Endothelial cell of umbilical vein (primary cell): ENCODE measurements around the gene ZBTB44.

ENCODE experiments used
- EZH2 ChIP-seq: IDR thresholded peaks from 2 replicates; pipeline ENCODE4 v1.6.1; 2012; ENCODE audit warnings: borderline replicate concordance, low read depth, mild to moderate bottlenecking, moderate library complexity, low read length, inconsistent platforms; ENCODE audit not compliant: severe bottlenecking
- MYC ChIP-seq: IDR thresholded peaks from one replicate; pipeline ENCODE4 v1.6.1; 2011; ENCODE audit warnings: mild to moderate bottlenecking, low read depth, low read length
- POLR2A ChIP-seq: IDR thresholded peaks from 2 replicates; pipeline ENCODE4 v1.6.1; 2012; ENCODE audit warnings: low read depth, mild to moderate bottlenecking, control low read depth, low read length
- TF ChIP-seq, protein P1 (sequence below), 2 donors: IDR thresholded peaks; 1 replicate in 1 of 2; 2 replicates in 1 of 2; pipeline ENCODE4 v1.5.1; 2011; ENCODE audit warnings: low read length in 2 of 2, mild to moderate bottlenecking in 2 of 2, moderate library complexity in 2 of 2, control low read depth in 1 of 2, inconsistent platforms in 1 of 2, low read depth in 1 of 2; ENCODE audit not compliant: insufficient read depth in 1 of 2; ENCODE audit errors: extremely low read depth in 1 of 2

DNA sequence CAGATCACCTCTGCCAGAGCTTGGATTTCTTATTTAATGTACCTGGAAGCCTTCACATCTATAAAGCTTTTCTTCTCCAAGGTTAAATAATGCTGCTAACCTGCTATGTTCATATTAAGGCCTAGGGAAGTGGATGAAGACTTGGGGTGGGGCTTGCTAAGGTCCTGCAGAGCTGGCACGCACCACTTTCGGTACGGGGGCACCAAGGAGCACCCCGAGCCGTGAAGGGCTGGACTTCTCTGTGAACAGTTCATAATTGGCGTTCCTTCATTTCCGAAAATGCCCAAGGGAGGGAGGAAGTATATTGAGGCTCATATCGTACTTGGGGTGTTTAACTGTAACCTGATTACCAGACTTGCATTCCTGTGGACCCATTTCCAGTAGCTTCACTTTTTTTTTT is 95.6 kb downstream of the ZBTB44 start:
- no peak for TF ChIP-seq POLR2A
- TF ChIP-seq, protein P1, sequence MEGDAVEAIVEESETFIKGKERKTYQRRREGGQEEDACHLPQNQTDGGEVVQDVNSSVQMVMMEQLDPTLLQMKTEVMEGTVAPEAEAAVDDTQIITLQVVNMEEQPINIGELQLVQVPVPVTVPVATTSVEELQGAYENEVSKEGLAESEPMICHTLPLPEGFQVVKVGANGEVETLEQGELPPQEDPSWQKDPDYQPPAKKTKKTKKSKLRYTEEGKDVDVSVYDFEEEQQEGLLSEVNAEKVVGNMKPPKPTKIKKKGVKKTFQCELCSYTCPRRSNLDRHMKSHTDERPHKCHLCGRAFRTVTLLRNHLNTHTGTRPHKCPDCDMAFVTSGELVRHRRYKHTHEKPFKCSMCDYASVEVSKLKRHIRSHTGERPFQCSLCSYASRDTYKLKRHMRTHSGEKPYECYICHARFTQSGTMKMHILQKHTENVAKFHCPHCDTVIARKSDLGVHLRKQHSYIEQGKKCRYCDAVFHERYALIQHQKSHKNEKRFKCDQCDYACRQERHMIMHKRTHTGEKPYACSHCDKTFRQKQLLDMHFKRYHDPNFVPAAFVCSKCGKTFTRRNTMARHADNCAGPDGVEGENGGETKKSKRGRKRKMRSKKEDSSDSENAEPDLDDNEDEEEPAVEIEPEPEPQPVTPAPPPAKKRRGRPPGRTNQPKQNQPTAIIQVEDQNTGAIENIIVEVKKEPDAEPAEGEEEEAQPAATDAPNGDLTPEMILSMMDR (IDR thresholded peaks at IDR 0.05; ENCODE audit: extremely low read depth in 1 of 2, insufficient read depth in 1 of 2, low read depth in 1 of 2, low read length in 2 of 2): no peak
- TF ChIP-seq EZH2: no peak
- TF ChIP-seq MYC: no peak
